RWPE1 (cell line): Measurements from ENCODE around the gene PER1.

ENCODE experiments used
- CTCF ChIA-PET: fragments of 350-600 bp; sonication (Branson Sonifier 250); formaldehyde crosslinking; extraction: SDS; loops from one replicate; lab custom pipeline; 2021; lab: Yijun Ruan, JAX
- POLR2A ChIA-PET: fragments of 400-600 bp; formaldehyde crosslinking; extraction: SDS; loops from one replicate; lab custom pipeline; 2020; ENCODE audit warnings: antibody characterized with exemption; ENCODE audit not compliant: low non-redundant PET; lab: Yijun Ruan, JAX
- DNase-seq: peaks from one replicate; pipeline ENCODE4 v3.0.0; 2012; ENCODE audit warnings: low spot score
- H3K27ac ChIP-seq: fragments of 450-650 bp; 2 replicates; pipeline ENCODE4 v1.5.1; 2017
- TF ChIP-seq, protein P1 (sequence below): fragments of 450-650 bp; conservative IDR thresholded peaks from 2 replicates; pipeline ENCODE4 v1.5.1; 2017; ENCODE audit warnings: low read depth, mild to moderate bottlenecking

Gene PER1

DNA sequence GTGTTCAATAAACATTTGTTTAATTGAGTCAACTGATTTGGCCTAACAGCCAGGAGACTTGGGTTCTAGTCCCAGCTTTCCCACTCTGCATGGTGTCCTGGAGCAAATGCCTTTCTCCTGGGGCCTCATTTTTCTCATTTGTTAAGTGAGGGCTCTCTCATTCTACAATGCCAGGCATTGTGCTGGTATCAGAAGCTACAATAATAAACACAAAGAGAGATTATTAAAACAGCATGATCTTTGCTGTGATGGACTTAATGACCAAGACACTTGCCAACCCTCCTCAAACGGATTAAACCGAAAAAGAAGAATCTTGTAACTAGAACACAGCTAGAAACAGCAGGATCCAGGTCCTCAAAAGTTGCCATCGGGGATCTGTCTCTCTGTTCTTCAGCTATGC lies 15.3 kb upstream of the PER1 start:
- DNase-seq: no peak
- TF ChIP-seq, protein P1, sequence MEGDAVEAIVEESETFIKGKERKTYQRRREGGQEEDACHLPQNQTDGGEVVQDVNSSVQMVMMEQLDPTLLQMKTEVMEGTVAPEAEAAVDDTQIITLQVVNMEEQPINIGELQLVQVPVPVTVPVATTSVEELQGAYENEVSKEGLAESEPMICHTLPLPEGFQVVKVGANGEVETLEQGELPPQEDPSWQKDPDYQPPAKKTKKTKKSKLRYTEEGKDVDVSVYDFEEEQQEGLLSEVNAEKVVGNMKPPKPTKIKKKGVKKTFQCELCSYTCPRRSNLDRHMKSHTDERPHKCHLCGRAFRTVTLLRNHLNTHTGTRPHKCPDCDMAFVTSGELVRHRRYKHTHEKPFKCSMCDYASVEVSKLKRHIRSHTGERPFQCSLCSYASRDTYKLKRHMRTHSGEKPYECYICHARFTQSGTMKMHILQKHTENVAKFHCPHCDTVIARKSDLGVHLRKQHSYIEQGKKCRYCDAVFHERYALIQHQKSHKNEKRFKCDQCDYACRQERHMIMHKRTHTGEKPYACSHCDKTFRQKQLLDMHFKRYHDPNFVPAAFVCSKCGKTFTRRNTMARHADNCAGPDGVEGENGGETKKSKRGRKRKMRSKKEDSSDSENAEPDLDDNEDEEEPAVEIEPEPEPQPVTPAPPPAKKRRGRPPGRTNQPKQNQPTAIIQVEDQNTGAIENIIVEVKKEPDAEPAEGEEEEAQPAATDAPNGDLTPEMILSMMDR: no peak
- ChIA-PET CTCF (interaction anchor here (0.6 to 0.7 kb wide), 2 partner anchors 87 to 276 kb away, joined by 3 read pairs; no protein-coding TSS in a partner anchor), POLR2A (no interaction called here)
- H3K27ac ChIP-seq: peak overlapping the region; percentile 90

DNA sequence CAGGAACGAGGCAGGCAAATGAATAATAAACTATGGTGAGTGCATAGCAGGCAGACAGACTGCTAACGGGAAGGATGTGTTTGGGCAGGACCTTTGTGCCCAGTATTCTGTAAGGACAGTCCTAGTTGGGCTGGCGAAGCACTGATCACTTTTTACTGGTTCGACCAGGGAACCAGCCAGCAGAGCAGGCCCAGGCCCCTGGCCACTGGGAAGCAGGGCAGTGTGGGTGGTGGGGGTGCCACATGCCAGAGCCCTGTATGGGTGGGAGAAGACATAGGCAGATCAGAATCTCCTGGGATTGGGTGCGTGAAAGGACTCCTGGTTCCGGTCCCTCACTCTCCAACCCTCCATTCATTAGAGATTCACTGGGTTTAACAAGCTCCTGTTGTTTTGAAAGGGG lies 14.5 kb upstream of the PER1 start:
- TF ChIP-seq, protein P1: no peak
- H3K27ac ChIP-seq: peak overlapping the region; percentile 90
- ChIA-PET POLR2A (no interaction called here), CTCF (no interaction called here)
- DNase-seq: no peak

DNA sequence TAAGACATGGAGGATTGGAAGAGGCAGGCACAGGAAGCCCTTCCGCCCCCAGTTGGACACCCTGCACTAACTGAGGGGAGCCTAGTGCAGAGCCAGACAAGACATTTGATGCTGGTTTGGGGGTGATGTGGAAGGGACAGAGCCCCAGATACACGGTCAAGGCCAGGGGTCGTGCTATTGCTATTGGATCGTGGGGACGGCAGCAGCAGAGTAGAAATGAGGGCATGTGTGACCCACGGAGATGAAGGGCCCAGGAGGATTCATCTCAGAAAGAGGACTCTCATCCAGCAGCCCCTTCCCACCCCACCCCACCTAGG lies 12.6 kb upstream of the PER1 start:
- ChIA-PET POLR2A (no interaction called here), CTCF (interaction anchor here (1.3 kb wide), 1 partner anchor 21 kb away, joined by 5 read pairs; no protein-coding TSS in a partner anchor)
- TF ChIP-seq, protein P1: no peak
- no peak for DNase-seq
- peak overlapping the region; percentile 90 for H3K27ac ChIP-seq

DNA sequence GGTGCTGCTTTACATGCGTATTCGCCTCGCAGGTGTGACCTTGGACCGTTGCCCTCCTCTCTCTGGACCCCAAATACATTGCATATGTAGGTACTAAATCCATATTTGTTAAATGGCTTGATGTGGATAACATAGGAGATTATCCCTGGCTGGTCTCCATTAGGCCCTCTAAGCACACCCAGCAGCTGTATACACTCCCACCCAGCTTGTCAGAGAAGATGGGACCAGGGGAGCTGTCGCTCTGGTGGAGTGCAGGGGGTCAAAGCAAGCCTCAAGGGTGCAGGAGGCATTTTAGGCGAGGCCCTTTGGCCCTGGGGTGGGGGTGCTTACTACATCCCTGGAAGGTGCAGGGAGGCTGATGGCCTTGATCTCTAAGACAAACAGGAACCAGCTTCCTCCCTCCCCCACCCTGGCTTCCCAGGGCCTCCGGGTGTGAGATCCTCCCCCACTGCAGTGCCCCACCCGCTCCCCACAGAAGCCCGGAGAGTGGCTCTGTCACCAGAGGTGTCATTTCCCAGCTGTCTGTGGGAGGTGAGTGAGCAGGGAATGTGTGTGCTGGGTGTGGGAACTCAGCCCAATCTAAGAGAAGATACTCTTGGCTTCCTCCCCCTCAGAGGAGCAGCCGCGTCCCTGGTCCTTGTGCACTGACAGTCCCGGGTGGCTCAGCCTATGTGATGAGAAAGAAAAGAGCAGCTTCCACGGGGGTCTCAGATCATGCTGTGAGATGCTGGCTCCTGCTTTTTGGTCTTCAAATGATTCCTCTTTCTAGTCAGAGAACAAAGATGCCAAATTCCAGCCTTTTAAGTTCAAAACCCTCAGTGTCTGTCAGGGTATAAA lies 12.0 kb upstream of the PER1 start:
- ChIA-PET POLR2A (interaction anchor here (0.6 to 1.0 kb wide), 2 partner anchors 9 kb away, joined by 3 to 4 read pairs; no protein-coding TSS in a partner anchor), CTCF (interaction anchor here (1.3 kb wide), 1 partner anchor 22 kb away, joined by 5 read pairs; no protein-coding TSS in a partner anchor)
- DNase-seq: no peak
- peak overlapping the region; percentile 90 for H3K27ac ChIP-seq
- TF ChIP-seq, protein P1: no peak

DNA sequence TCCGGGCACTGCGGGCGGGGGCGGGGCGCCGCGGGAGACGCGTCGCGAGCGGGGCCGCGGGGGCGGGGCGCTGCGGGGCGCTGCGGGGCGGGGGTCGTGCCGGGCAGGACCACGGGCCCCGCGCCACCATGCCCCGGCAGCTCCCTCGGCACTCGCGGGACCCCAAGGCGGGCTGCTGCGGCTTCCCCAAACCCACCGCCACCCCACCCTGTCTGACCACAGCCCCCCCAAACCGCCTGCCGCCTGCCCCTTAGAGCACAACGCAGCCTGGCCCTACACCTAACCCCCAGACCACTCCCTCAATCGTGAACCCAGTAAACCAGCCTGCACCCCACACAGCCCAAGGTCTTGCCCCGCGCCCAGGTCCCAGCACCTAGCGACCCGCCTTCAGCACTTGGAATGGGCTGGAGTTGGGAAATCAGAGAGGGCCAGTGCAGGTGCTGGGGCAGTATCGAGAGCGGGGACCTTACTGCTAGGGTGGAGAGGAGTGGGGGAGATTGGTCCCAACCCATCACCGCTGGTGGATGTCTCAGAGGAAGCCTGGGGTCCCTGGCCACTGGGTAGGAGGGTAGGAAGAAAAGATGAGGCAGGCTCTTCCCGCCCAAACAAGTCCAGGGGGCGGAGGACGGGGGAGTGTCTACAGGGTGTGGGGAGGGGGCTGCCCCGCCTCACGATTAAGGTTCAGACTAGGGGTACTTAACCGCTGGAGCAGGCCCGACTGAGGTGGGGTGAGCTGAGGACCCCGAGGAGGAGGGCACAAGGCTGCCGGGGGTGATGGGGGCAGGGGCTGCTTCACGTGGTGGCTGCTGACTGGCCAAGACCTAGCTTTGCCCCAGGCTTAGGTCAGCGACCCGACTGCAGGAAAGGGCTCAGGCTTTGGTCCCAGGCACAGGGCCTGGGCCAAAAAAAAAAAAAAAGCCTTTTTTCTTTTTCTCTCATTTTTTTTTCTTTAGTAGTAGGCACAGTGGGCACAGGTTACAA lies 11.1 kb upstream of the PER1 start:
- DNase-seq: no peak
- TF ChIP-seq, protein P1: no peak
- CTCF ChIA-PET: interaction anchor here (1.3 kb wide), 1 partner anchor 23 kb away, joined by 5 read pairs; no protein-coding TSS in a partner anchor

More for the DNA sequence above, 11.1 kb upstream of the PER1 start:
- H3K27ac ChIP-seq: peak overlapping the region; percentile 90
- POLR2A ChIA-PET: interaction anchor here (0.6 to 1.0 kb wide), 3 partner anchors 8 to 60 kb away, joined by 3 to 5 read pairs (median 4); no protein-coding TSS in a partner anchor
